NCI-H1105 (cell line): ENCODE results near the gene EVA1A.

Source experiments
- DNase-seq: peaks from one replicate; lab custom pipeline; 2025; lab: John Stamatoyannopoulos, UW

EVA1A gene

DNA sequence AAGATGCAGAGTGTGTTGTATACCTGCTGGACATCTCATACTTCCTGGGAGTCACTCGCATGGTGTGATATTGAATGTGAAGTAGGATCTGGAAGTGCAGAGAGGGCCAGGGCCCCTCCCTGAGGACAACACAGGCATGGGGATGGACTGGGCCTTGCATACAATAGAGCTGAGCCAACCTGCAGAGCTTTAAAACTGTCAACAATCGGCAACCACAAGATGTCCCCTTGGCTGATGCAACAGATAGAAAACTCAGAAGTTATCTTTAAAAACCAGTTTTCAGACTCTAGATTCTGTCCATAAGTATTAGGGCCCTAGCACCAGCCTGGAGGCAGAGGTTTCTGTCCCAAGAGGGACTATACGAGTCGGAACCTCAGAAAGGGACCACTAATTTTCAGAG is 19.7 kb downstream of the EVA1A start:
- DNase-seq: no peak

GRCh38 chr2:75539955-75540716 is 20.6 kb downstream of the EVA1A start:
- no peak for DNase-seq

GRCh38 chr2:75538521-75539490 is 21.9 kb downstream of the EVA1A start:
- no peak for DNase-seq

- no peak for DNase-seq
These were observed 23.1 kb downstream of the EVA1A start for GRCh38 chr2:75537658-75538057.

GRCh38 chr2:75533135-75533534 is 27.6 kb downstream of the EVA1A start:
- DNase-seq: no peak

DNA sequence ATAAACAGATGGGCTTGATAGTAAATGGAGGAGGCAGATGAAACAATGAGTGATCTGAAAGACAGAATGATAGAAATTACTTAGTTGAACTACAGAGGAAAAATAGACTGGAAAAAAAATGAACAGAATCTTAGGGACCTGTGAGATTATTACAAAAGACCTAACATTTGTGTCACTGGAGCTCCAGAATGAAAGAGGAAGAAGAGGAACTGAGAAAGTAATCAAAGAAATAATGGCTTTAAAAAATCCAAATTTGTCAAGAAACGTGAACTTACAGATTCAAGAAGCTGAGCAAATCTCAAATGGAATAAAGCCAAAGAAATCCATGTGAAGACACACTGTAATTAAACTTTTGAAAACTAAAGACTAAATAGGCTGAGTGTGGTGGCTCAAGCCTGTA is 28.3 kb downstream of the EVA1A start:
- no peak for DNase-seq

DNA sequence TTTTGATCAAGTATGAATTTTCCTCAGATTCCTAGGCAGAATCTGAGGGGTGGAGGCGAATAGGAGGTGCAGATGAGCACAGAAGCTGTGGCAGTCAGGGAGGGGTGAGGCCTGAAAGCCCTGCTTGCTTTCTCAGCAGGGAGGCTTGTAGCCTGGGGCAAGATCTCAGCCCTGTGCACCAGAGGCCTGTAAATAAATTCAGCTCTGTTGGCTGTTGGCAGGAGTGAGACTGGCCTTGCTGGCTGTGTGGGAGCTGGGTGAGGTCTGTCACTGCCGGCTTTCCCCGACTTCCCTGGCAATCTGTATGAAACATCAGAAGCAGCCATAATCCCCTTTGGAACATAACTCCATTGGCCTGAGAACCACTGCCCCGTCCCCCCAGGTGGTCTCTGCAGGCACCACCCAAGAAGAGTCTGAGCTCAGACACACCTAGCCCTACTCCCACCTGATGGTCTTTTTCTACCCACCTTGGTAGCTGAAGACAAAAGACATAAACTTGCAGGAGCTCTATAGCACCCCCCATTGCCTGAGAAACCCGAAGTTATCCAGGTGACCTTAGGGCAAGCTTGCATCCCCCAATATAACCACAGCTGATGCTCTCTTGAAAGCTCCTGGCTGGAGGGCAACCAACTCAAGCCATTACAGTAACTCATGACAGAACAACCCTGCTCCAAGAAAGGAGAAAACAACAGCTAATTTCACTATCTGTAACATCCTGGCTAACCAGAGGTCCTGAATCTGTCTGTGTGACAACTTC is 32.3 kb downstream of the EVA1A start:
- DNase-seq: no peak

DNA sequence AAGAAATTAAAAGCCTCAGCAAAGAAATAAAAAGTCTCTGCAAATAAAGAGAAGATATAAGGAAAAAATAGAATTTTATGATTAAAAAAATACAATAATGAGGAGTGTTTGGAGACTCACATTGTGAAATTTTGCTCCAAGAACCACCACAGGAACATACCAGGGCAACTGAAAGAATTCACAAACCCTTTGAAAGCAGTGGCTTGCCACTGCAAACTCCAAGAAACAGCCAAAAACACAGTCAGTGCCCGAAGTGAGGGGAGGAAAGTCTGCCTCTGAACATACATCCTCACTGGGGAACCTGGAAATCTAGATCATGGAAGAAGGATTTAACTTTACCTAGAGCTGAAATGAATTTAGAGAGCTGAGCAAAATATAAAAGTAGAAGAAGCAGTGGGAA is 33.1 kb downstream of the EVA1A start:
- DNase-seq: no peak

GRCh38 chr2:75526842-75527241 is 33.9 kb downstream of the EVA1A start:
- no peak for DNase-seq

DNA sequence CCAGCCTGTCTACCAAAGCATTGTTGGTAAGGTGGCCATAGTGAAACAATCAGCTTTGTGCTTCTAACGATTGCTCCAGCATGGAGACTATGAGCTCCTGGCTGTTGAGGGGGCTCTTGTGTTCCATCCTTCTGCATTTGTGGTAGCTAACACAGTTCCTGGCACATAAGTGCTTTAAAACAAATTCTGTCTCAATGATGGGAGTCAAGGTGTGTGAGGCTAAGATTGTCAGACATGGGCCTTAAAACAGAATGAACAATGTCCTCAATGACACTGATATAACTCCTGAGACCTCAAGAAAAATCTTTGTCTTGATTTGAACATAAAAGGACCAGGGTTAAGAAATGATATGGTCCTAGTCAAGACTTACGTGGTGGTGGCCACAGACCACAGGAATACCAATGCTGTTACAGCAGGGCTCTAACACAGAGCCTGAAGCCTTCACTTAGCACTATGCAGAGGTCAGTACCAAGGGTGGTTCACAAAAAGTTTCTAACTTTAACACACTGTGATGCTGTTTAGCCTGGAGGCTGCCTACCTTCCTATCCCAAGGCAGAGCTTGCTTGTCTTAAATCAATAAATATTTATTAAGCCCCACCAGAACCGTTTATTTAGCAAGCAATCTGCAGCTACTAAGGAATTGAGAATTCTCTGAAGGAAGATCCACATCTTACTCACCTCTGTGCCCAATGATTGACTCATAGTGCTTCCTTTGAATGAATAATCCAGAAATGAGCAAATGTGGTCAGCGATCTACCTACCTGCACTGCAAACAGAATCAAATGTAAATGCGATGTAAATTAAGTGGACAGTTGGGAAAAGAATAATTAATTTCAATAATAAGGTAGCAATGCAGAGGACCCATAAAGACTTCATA is 35.1 kb downstream of the EVA1A start:
- DNase-seq: no peak

- DNase-seq: no peak
These were observed 36.3 kb downstream of the EVA1A start for GRCh38 chr2:75524276-75524911.

GRCh38 chr2:75523313-75524275 is 37.1 kb downstream of the EVA1A start:
- no peak for DNase-seq

- no peak for DNase-seq
These were observed 38.0 kb downstream of the EVA1A start for GRCh38 chr2:75522543-75523312.

DNA sequence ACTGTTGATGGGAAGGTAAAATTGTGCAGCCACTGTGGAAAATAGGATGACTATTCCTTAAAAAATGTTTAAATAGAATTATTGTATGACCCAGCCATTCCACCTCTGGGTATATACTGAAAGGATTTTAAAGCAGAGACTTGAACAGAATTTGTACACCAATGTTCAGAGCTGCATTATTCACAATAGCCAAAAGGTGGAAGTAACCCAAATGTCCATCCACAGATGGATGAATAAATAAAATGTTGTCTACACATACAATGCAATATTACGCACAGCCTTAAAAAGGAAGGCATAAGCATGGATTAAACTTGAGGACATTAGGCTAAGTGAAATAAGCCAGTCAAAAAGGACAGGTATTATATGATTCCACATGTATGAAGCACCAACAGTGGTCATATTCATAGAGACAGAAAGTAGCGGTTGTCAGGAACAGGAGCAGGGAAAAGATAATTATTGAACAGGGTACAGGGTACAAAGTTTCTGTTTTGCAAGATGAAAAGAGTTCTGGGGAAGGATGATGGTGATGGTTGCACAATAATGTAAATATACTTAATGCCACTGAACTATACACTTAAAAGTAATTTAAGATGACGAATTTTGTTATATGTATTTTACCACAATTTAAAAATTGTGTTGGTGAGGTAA is 39.4 kb downstream of the EVA1A start:
- DNase-seq: no peak

- no peak for DNase-seq
These were observed 40.9 kb downstream of the EVA1A start for GRCh38 chr2:75519843-75520242.

DNA sequence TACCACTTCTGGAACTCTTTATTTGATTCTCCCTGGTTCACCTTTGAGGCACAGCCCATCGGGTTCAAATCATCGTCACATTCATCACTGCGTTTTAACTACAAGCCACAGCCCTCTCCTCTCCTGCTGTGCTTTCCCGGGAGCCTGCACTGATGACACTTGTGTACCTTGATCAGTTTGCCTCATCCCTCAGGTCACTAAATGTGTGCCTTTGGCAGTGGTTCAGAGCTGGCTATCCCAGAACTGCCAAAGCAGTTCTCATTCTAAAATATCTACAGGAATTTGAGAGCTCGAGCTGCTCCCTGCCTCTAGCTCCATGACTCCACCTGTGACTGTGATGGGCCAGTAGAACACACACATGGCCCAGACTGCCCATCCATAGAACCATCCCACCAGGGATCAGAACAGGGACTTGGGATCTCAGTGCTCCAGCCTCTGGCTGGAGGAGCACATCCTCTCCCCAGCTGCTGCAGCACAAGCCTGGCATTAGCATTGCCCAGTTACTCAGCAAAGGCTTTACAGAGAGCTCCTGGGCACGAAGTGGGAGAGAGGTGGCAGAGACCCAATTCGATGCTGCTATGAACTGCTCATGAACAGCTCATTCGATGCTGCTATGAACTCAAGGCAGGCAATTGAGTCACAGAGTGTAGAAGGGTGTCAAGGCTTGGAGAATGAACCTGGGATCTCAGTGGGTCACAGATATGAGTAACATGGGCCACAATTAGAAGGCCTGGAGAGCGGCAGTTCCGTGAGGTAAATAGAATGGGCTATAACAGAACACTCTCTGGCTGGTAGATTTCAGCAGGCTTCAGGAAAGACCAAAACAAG is 41.9 kb downstream of the EVA1A start:
- no peak for DNase-seq

GRCh38 chr2:75517547-75518230 is 43.0 kb downstream of the EVA1A start:
- DNase-seq: no peak
